Stomach (tissue), 9 donors: Measurements from ENCODE around the gene MAEL. TPM values are rescaled to one million over a fixed set of nuclear protein-coding genes. Genes with fewer than 3 reads are reported as not detected.
A peak's percentile ranks its signal among the peaks of the same experiment; 100 is the strongest.

Experiments used
- DNase-seq, 2 donors: peaks; one replicate each; pipeline versions ENCODE4 v3.0.0 to v3.0.0-alpha.2; 2013 to 2019
- H3K27ac ChIP-seq, 5 donors: fragments of 200-600 bp in 4 of 5; sonication (generic) in 4 of 5; one replicate each; pipeline ENCODE4 v1.5.1; 2013 to 2019; ENCODE audit warnings: mild to moderate bottlenecking in 1 of 5, moderate library complexity in 1 of 5
- H3K27me3 ChIP-seq, 3 donors: fragments of 200-600 bp; sonication (generic); one replicate each; pipeline ENCODE4 v1.5.1; 2017 to 2019; ENCODE audit warnings: mixed run types in 1 of 3
- H3K36me3 ChIP-seq, 4 donors: fragments of 200-600 bp; sonication (generic); 1 replicate in 3 of 4; 2 replicates in 1 of 4; pipeline ENCODE4 v1.5.1; 2016 to 2019
- H3K4me1 ChIP-seq, 4 donors: fragments of 200-600 bp; sonication (generic); one replicate each; pipeline ENCODE4 v1.5.1; 2016 to 2019
- H3K4me3 ChIP-seq, 4 donors: fragments of 200-600 bp; sonication (generic) in 3 of 4; one replicate each; pipeline ENCODE4 v1.5.1; 2016 to 2019; ENCODE audit warnings: mild to moderate bottlenecking in 1 of 4
- H3K9me3 ChIP-seq, 4 donors: fragments of 200-600 bp; sonication (generic); one replicate each; pipeline ENCODE4 v1.5.1; 2016 to 2019
- CTCF ChIP-seq, 7 experiments: fragments of 450-650 bp in 4 of 7; fragments of 200-600 bp in 3 of 7; sonication (generic) in 3 of 7; IDR thresholded peaks; one replicate each; pipeline ENCODE4 v1.5.1; 2016 to 2019; ENCODE audit warnings: antibody characterized with exemption in 7 of 7, control low read depth in 2 of 7, mild to moderate bottlenecking in 1 of 7
- EP300 ChIP-seq: sonication (generic); formaldehyde crosslinking; IDR thresholded peaks from one replicate; pipeline ENCODE4 v1.6.1; 2017; ENCODE audit warnings: antibody characterized with exemption
- POLR2A ChIP-seq, 4 donors: fragments of 450-650 bp; IDR thresholded peaks; one replicate each; pipeline ENCODE4 v1.6.1; 2016; ENCODE audit warnings: antibody characterized with exemption in 4 of 4, control low read depth in 2 of 4, mild to moderate bottlenecking in 1 of 4, moderate library complexity in 1 of 4
- POLR2AphosphoS5 ChIP-seq, 3 donors: sonication (generic); formaldehyde crosslinking; IDR thresholded peaks; one replicate each; pipeline ENCODE4 v1.6.1; 2016; ENCODE audit warnings: antibody characterized with exemption in 3 of 3
- WGBS, 5 donors: extraction: QIAGEN DNeasy Blood & Tissue Kit in 3 of 5; methylation state at CpG; one replicate each; pipeline versions ENCODE4 v1.1.5 to v1.1.7; 2013 to 2018; 5-methylcytosine and 5-hydroxymethylcytosine counted together
- intact Hi-C: fragments of 100-400 bp; cut with DNase I; formaldehyde crosslinking; loops from one replicate; pipeline ENCODE4 v1.15.1; 2023; ENCODE audit warnings: low total_unique reads
- polyA plus RNA-seq, 3 donors: library from polyadenylated mRNA; stranded (reverse); fragments of 200-250 nt; gene quantifications; one replicate each; pipeline ENCODE4 v1.2.3, GENCODE V29; 2013
- total RNA-seq, 5 donors: library from RNA; depleted of rRNA; stranded (reverse); fragments of >200 nt; gene quantifications; one replicate each; pipeline versions ENCODE4 v1.1.0 to v1.2.3, GENCODE V29; 2014 to 2016
- donor health status: healthy with polysubstance abuse.
- donor health status: Bipolar disorder and iron deficiency.
- donor health status: healthy.

The MAEL gene
- total and polyA plus RNA-seq, 8 donors, result 0.08 to 1.1 (median 0.51) TPM; not detected in 4

DNA sequence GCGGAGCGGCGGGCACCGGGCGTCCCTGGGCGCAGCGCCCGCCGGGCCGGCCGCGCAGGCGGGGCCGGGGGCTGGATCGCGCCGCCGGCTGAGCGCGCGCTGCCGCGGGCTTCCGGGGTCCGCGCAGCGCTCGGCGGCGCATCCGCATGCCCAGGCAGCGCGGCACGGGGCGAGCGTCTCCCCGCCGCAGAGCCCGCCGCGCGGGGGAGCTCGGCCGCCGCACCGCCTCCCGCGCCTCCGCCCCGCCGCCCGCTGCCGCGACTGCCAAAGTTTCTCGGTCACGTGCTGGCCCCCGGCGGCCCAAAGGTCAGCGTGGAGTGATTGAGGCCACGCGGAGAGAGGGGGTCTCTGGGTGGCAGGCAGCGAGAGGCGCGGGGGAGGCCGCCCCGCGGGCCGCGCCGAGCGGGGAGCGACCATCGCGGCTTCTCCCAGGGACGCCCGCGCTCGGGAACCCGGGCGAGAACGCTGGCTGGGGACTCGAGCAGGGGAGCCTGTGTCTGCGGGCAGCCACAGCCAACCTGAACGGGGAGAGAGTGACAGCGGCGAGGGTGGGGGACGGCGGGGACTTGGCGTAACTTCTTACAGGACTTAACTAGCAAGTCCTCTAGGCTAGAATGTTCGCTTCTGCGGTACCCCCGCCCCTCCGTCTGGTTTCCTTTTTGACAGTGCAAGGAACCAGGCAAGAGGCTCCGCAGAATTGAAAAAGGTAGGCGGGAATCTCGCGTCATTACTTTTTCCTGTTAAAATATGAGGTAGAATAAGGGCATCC lies 13.5 kb upstream of the MAEL start, which contains the start of gene ILDR2:
TSS of gene ILDR2 (minus strand) at position 180 of the 769 bp plus-strand sequence. CDS start 272 bp downstream, outside the sequence.
- 0 to 2% (median 1%) methylated on average over 17 to 96 of the region's 97 CpGs for WGBS, 5 donors
- no peak for TF ChIP-seq POLR2A (IDR thresholded peaks at IDR 0.05)
- no peak for TF ChIP-seq EP300
- no peak for TF ChIP-seq CTCF (IDR thresholded peaks at IDR 0.05)
- DNase-seq, result peak; percentile 52 to 79
- Histone ChIP-seq H3K4me3 (peak within 1 kb of the TSS; percentile 66 to 92 (median 74)), H3K36me3 (no peaks in the 10 kb centered on the region), H3K4me1 (peaks cover 7 to 16% (median 11%) of the 10 kb centered on the region in 4 donors), H3K27ac (peak within 1 kb of the TSS in 2 of 5 donors; percentile 73 to 82), H3K27me3 (peaks cover 0 to 50% (median 26%) of the 10 kb centered on the region in 3 donors), H3K9me3 (no peaks in the 10 kb centered on the region)
- intact Hi-C loops, result no loop called here

- WGBS, 5 donors, result 90 to 100% (median 97%) methylated on average over 2 of the region's 2 CpGs
- TF ChIP-seq POLR2A (IDR thresholded peaks at IDR 0.05) (no peak), EP300 (no peak), POLR2AphosphoS5 (IDR thresholded peaks at IDR 0.05) (no peak), CTCF (IDR thresholded peaks at IDR 0.05) (no peak)
- H3K27me3 ChIP-seq, result peaks cover 0 to 26% (median 12%) of the 10 kb centered on the region in 3 donors
- no peaks in the 10 kb centered on the region for H3K9me3 ChIP-seq
- H3K4me3 ChIP-seq, result no peak overlapping the region
- no peak overlapping the region for H3K27ac ChIP-seq
- H3K36me3 ChIP-seq, result no peaks in the 10 kb centered on the region
- peaks cover 7 to 16% (median 11%) of the 10 kb centered on the region in 4 donors for H3K4me1 ChIP-seq
- DNase-seq, result no peak
- intact Hi-C loops, result no loop called here
These were observed 11.1 kb upstream of the MAEL start for GRCh38 chr1:166977951-166978350.

DNA sequence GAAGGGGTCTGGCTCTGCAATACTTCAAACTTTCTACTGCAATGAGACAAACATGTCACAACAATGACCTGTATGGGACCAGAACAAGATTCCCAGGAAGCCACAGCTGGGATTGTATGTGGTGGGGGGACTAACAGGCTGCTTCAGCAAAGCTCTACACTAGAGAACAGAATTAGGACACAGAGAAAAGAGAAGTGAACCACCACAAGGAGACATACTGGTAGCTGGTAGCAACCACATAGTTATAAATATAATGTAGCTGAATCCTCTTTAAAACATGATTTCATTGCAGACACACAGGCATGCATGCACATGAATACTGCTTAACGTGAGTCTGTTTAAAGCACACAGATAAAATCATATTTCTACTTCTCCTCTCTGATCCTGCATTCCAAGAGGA lies 10.3 kb upstream of the MAEL start:
- Histone ChIP-seq H3K27me3 (peaks cover 0 to 17% (median 9%) of the 10 kb centered on the region in 3 donors), H3K4me3 (no peak overlapping the region), H3K9me3 (no peaks in the 10 kb centered on the region), H3K4me1 (peaks cover 7 to 16% (median 11%) of the 10 kb centered on the region in 4 donors), H3K36me3 (no peaks in the 10 kb centered on the region), H3K27ac (no peak overlapping the region)
- TF ChIP-seq POLR2A (IDR thresholded peaks at IDR 0.05) (no peak), POLR2AphosphoS5 (IDR thresholded peaks at IDR 0.05) (no peak), EP300 (no peak), CTCF (IDR thresholded peaks at IDR 0.05) (no peak)
- intact Hi-C loops, result no loop called here
- WGBS, 5 donors, result 38 to 68% (median 60%) methylated on average over 1 of the region's 1 CpG
- DNase-seq, result no peak

GRCh38 chr1:166980383-166980782 lies 8.7 kb upstream of the MAEL start:
- intact Hi-C loops, result no loop called here
- 60 to 88% (median 72%) methylated on average over 1 of the region's 1 CpG for WGBS, 5 donors

More at GRCh38 chr1:166980383-166980782, 8.7 kb upstream of the MAEL start:
- Histone ChIP-seq H3K36me3 (no peaks in the 10 kb centered on the region), H3K4me3 (no peak overlapping the region), H3K27ac (no peak overlapping the region), H3K9me3 (no peaks in the 10 kb centered on the region), H3K27me3 (peaks cover 0 to 6% (median 0%) of the 10 kb centered on the region in 3 donors), H3K4me1 (peaks cover 0 to 9% (median 3%) of the 10 kb centered on the region in 4 donors)
- no peak for DNase-seq
- TF ChIP-seq POLR2A (IDR thresholded peaks at IDR 0.05), result no peak
- no peak for TF ChIP-seq POLR2AphosphoS5 (IDR thresholded peaks at IDR 0.05)
- no peak for TF ChIP-seq EP300
- TF ChIP-seq CTCF (IDR thresholded peaks at IDR 0.05), result no peak
